ENCODE measurements around the gene OTULIN.

The OTULIN gene

DNA sequence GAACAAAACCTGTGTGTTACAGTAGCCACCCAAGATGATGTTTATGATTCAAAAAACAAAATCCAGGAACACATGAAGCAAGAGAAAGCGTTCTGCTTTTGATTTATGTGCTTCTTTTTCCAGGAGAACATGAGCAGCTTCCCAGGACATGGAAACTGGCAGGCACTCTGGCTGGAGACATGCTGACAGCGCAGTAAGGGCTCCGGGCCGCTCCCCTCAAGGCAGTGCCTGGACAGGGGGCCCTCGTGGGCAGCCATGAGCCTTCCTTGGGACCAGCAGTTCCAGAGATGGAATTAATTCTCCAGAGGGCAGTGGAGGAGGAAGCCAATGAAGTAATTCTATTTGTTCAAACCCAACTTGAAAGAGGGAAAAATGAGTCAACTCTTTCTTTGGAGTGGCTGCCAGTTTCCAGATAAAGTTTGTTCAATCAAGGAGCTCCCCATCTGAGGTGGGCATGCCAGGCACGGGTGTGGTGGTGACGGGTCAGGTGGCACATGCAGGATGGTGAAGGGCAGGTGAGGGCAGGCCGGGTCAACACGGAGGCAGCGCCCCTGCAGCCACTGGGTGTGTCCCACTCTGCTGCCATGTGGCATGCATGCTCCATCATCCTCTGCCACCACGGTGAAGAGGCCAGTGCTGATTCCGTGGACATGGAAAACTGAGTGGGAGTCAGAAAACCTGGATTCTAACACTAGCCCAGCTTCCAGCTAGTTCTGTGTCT lies 83.8 kb downstream of the OTULIN start:
- no peak for DNase-seq
- Histone ChIP-seq H3K27me3 (no peaks in the 10 kb centered on the region), H3K36me3 (peaks cover 5% of the 10 kb centered on the region; the same call in 1 of the 2 replicates), H3K9me3 (no peaks in the 10 kb centered on the region), H3K4me3 (ENCODE audit: low read depth, low read length) (no peak overlapping the region), H3K4me1 (no peaks in the 10 kb centered on the region)
- TF ChIP-seq, protein P1, sequence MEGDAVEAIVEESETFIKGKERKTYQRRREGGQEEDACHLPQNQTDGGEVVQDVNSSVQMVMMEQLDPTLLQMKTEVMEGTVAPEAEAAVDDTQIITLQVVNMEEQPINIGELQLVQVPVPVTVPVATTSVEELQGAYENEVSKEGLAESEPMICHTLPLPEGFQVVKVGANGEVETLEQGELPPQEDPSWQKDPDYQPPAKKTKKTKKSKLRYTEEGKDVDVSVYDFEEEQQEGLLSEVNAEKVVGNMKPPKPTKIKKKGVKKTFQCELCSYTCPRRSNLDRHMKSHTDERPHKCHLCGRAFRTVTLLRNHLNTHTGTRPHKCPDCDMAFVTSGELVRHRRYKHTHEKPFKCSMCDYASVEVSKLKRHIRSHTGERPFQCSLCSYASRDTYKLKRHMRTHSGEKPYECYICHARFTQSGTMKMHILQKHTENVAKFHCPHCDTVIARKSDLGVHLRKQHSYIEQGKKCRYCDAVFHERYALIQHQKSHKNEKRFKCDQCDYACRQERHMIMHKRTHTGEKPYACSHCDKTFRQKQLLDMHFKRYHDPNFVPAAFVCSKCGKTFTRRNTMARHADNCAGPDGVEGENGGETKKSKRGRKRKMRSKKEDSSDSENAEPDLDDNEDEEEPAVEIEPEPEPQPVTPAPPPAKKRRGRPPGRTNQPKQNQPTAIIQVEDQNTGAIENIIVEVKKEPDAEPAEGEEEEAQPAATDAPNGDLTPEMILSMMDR (IDR thresholded peaks at IDR 0.05; ENCODE audit: low read depth, low read length) = no peak

Data from BE2C (cell line).